Mesenchymal stem cell (in vitro differentiated cells and primary cell): ENCODE measurements around the gene NR4A1.

Source experiments
- DNase-seq: peaks from one replicate; pipeline ENCODE4 v3.0.0-alpha.2; 2013
- H2AFZ ChIP-seq: one replicate; pipeline ENCODE4 v1.6.1; 2013; ENCODE audit warnings: low read depth, mild to moderate bottlenecking, control low read depth, inconsistent platforms, low read length, moderate library complexity
- H2AK5ac ChIP-seq: 2 replicates; pipeline ENCODE4 v1.6.1; 2013; ENCODE audit warnings: low read length, moderate library complexity, mild to moderate bottlenecking, inconsistent platforms; ENCODE audit not compliant: severe bottlenecking
- H2BK120ac ChIP-seq: one replicate; pipeline ENCODE4 v1.6.1; 2013; ENCODE audit warnings: low read depth, mild to moderate bottlenecking, inconsistent platforms, low read length, moderate library complexity
- H2BK12ac ChIP-seq, 2 experiments: one replicate each; pipeline ENCODE4 v1.6.1; 2013; ENCODE audit warnings: inconsistent platforms in 2 of 2, low read length in 2 of 2, mild to moderate bottlenecking in 2 of 2, moderate library complexity in 2 of 2, control low read depth in 1 of 2
- H2BK15ac ChIP-seq: one replicate; pipeline ENCODE4 v1.6.1; 2013; ENCODE audit warnings: mild to moderate bottlenecking, low read depth, inconsistent platforms; ENCODE audit not compliant: poor library complexity, severe bottlenecking
- H2BK5ac ChIP-seq: 2 replicates; pipeline ENCODE4 v1.6.1; 2013; ENCODE audit warnings: low read depth, mild to moderate bottlenecking, low read length, control low read depth, inconsistent platforms; ENCODE audit not compliant: poor library complexity, severe bottlenecking
- H3K14ac ChIP-seq, 2 experiments: one replicate each; pipeline ENCODE4 v1.6.1; 2013; ENCODE audit warnings: inconsistent platforms in 2 of 2, low read length in 2 of 2, control low read depth in 1 of 2, mild to moderate bottlenecking in 1 of 2, moderate library complexity in 1 of 2
- H3K18ac ChIP-seq, 2 experiments: one replicate each; pipeline ENCODE4 v1.6.1; 2013; ENCODE audit warnings: inconsistent platforms in 2 of 2, low read length in 2 of 2, control low read depth in 1 of 2, low read depth in 1 of 2, mild to moderate bottlenecking in 1 of 2
- H3K23ac ChIP-seq, 2 experiments: one replicate each; pipeline ENCODE4 v1.6.1; 2013; ENCODE audit warnings: inconsistent platforms in 2 of 2, low read length in 2 of 2, mild to moderate bottlenecking in 2 of 2, moderate library complexity in 2 of 2, control low read depth in 1 of 2
- H3K27ac ChIP-seq: 2 replicates; pipeline ENCODE4 v1.5.1; 2013; ENCODE audit warnings: mild to moderate bottlenecking, moderate library complexity, low read length, control low read depth, inconsistent platforms; ENCODE audit not compliant: poor library complexity, severe bottlenecking
- H3K27me3 ChIP-seq, 2 experiments: 2 replicates each; pipeline versions ENCODE4 v1.6.1 to v1.7.0; 2013; ENCODE audit warnings: low read length in 2 of 2, mild to moderate bottlenecking in 2 of 2, moderate library complexity in 2 of 2, control low read depth in 1 of 2, inconsistent platforms in 1 of 2; ENCODE audit not compliant: control insufficient read depth in 1 of 2, insufficient read depth in 1 of 2
- H3K36me3 ChIP-seq, 2 experiments: 2 replicates each; pipeline versions ENCODE4 v1.6.1 to v1.7.0; 2013; ENCODE audit warnings: low read length in 2 of 2, control low read depth in 1 of 2, inconsistent platforms in 1 of 2, low read depth in 1 of 2, mild to moderate bottlenecking in 1 of 2; ENCODE audit not compliant: insufficient read depth in 2 of 2, control insufficient read depth in 1 of 2
- H3K4ac ChIP-seq, 2 experiments: one replicate each; pipeline ENCODE4 v1.6.1; 2013; ENCODE audit warnings: inconsistent platforms in 2 of 2, low read length in 2 of 2, mild to moderate bottlenecking in 2 of 2, moderate library complexity in 2 of 2, control low read depth in 1 of 2, low read depth in 1 of 2
- H3K4me1 ChIP-seq: 2 replicates; pipeline ENCODE4 v1.6.1; 2013; ENCODE audit warnings: low read depth, low read length, control low read depth; ENCODE audit not compliant: control insufficient read depth, insufficient read depth
- H3K4me2 ChIP-seq: 2 replicates; pipeline ENCODE4 v1.6.1; 2013; ENCODE audit warnings: low read length, mild to moderate bottlenecking, inconsistent platforms; ENCODE audit not compliant: poor library complexity, severe bottlenecking
- H3K4me3 ChIP-seq, 2 experiments: 2 replicates each; pipeline versions ENCODE4 v1.5.1 to v1.7.0; 2013; ENCODE audit warnings: low read length in 2 of 2, mild to moderate bottlenecking in 2 of 2, control low read depth in 1 of 2, low read depth in 1 of 2; ENCODE audit not compliant: insufficient read depth in 1 of 2
- H3K79me1 ChIP-seq: replicated peaks from 2 replicates; pipeline ENCODE4 v1.6.1; 2013; ENCODE audit warnings: mild to moderate bottlenecking, control low read depth, low read length, inconsistent platforms; ENCODE audit not compliant: poor library complexity, severe bottlenecking
- H3K9ac ChIP-seq: 2 replicates; pipeline ENCODE4 v1.7.0; 2013; ENCODE audit warnings: mild to moderate bottlenecking, low read length, moderate library complexity
- H3K9me3 ChIP-seq: 2 replicates; pipeline ENCODE4 v1.7.0; 2013; ENCODE audit warnings: mild to moderate bottlenecking, low read length; ENCODE audit not compliant: control insufficient read depth
- H4K8ac ChIP-seq: one replicate; pipeline ENCODE4 v1.6.1; 2013; ENCODE audit warnings: inconsistent platforms, mild to moderate bottlenecking, low read length, moderate library complexity
- H4K91ac ChIP-seq: one replicate; pipeline ENCODE4 v1.6.1; 2013; ENCODE audit warnings: mild to moderate bottlenecking, low read length, inconsistent platforms
- WGBS: methylation state at CpG from one replicate; pipeline ENCODE4 v1.1.7; 2013; ENCODE audit warnings: mixed read lengths; 5-methylcytosine and 5-hydroxymethylcytosine counted together

NR4A1 gene

GRCh38 chr12:52010152-52010622 is 41.1 kb upstream of the NR4A1 start:
- Histone ChIP-seq H3K9me3 (no peaks in the 10 kb centered on the region), H4K91ac (peak overlapping the region; percentile 99), H3K9ac (peak overlapping the region; percentile 85), H3K4me3 (peak overlapping the region in 1 of 2 experiments; percentile 68), H3K36me3 (peaks cover 29 to 32% of the 10 kb centered on the region in 2 experiments), H2BK5ac (peak overlapping the region; percentile 37), H3K18ac (peak overlapping the region; percentile 98 to 99), H3K14ac (peak overlapping the region in 1 of 2 experiments; percentile 70), H2BK15ac (peak overlapping the region; percentile 80), H2AK5ac (peak overlapping the region; percentile 70), H3K4me2 (peak overlapping the region; percentile 7), H3K23ac (peak overlapping the region; percentile 45 to 71), H2BK12ac (peak overlapping the region; percentile 85 to 96), H4K8ac (peak overlapping the region; percentile 93), H3K27ac (peak overlapping the region; percentile 87), H3K27me3 (peaks cover 3 to 8% of the 10 kb centered on the region in 2 experiments), H2AFZ (no peak overlapping the region), H2BK120ac (peak overlapping the region; percentile 74), H3K79me1 (peaks cover 10% of the 10 kb centered on the region), H3K4me1 (peaks cover 44% of the 10 kb centered on the region), H3K4ac (peak overlapping the region; percentile 93 to 97)
- WGBS = 5% methylated on average over 11 of the region's 11 CpGs
- peak; percentile 93 for DNase-seq

DNA sequence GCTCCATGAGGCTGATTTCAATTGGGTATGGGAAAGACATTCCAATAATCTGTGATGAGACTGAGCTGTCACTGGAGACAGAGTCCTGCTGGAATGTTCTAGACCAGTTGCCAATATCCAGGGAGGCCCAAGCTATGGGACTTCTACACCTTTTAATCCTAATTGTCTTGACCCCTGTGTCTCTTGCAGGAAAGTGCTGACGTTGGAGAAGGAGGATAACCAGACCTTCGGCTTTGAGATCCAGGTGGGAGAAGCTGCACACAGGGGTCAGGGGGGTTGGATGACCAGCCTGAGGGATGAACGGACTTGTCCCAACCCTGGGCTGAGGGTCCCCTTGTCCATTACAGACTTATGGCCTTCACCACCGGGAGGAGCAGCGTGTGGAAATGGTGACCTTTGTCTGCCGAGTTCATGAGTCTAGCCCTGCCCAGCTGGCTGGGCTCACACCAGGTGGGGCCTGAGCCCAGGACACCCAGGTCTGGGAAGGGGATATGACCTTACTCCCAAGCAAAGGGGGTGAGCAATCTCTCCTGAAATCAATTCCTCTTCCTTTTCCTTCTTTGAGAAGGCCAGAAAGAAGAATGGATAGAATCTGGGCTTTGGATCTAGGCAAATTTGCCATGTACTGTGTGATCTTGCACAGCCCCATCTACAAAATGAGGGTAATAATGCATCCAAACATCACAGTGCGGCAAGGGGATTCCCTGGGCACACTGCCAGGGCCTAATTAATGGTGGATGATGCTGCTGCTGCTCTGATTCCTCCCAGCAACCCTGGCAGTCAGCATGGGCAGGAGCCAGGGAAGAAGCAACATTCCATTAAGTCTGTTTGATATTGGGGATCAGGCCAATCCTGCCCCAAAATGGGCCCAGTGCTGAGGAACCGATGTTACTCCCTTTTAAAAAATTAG is 40.3 kb upstream of the NR4A1 start:
- no peak overlapping the region for H2AFZ ChIP-seq
- H4K91ac ChIP-seq = peak overlapping the region; percentile 89
- H3K27me3 ChIP-seq = peaks cover 2 to 5% of the 10 kb centered on the region in 2 experiments
- peak overlapping the region; percentile 93 to 97 for H3K4ac ChIP-seq
- no peaks in the 10 kb centered on the region for H3K9me3 ChIP-seq
- H2AK5ac ChIP-seq = peak overlapping the region; percentile 40
- H4K8ac ChIP-seq = peak overlapping the region; percentile 94
- H3K23ac ChIP-seq = peak overlapping the region in 1 of 2 experiments; percentile 86
- H3K79me1 ChIP-seq = peaks cover 10% of the 10 kb centered on the region
- peak overlapping the region in 1 of 2 experiments; percentile 80 for H3K14ac ChIP-seq
- H3K4me2 ChIP-seq = peak overlapping the region; percentile 7
- peak overlapping the region; percentile 85 to 96 for H2BK12ac ChIP-seq
- peaks cover 43% of the 10 kb centered on the region for H3K4me1 ChIP-seq
- H3K18ac ChIP-seq = peak overlapping the region; percentile 83 to 91
- WGBS = 78% methylated on average over 8 of the region's 8 CpGs
- peak overlapping the region; percentile 80 for H2BK15ac ChIP-seq
- H2BK5ac ChIP-seq = no peak overlapping the region
- peak overlapping the region; percentile 85 for H3K9ac ChIP-seq
- H3K4me3 ChIP-seq = peak overlapping the region in 1 of 2 experiments; percentile 68
- no peak for DNase-seq
- no peak overlapping the region for H2BK120ac ChIP-seq
- H3K27ac ChIP-seq = peak overlapping the region; percentile 71
- peaks cover 35 to 39% of the 10 kb centered on the region in 2 experiments for H3K36me3 ChIP-seq

- no peak overlapping the region for H4K8ac ChIP-seq
- H2AK5ac ChIP-seq = no peak overlapping the region
- H3K9me3 ChIP-seq = no peaks in the 10 kb centered on the region
- no peak overlapping the region for H3K27ac ChIP-seq
- no peak overlapping the region for H3K23ac ChIP-seq
- no peak overlapping the region for H2AFZ ChIP-seq
- no peaks in the 10 kb centered on the region for H3K27me3 ChIP-seq
- peaks cover 37% of the 10 kb centered on the region for H3K4me1 ChIP-seq
- peaks cover 10% of the 10 kb centered on the region for H3K79me1 ChIP-seq
- no peak overlapping the region for H3K4me3 ChIP-seq
- no peak overlapping the region for H3K14ac ChIP-seq
- H2BK15ac ChIP-seq = no peak overlapping the region
- H3K18ac ChIP-seq = no peak overlapping the region
- H4K91ac ChIP-seq = no peak overlapping the region
- H2BK120ac ChIP-seq = no peak overlapping the region
- no peak overlapping the region for H2BK12ac ChIP-seq
- no peak for DNase-seq
- WGBS = 94% methylated on average over 7 of the region's 8 CpGs
- peak overlapping the region; percentile 85 for H3K9ac ChIP-seq
- no peak overlapping the region for H3K4ac ChIP-seq
- H3K36me3 ChIP-seq = peaks cover 35 to 40% of the 10 kb centered on the region in 2 experiments
- H2BK5ac ChIP-seq = no peak overlapping the region
- H3K4me2 ChIP-seq = no peak overlapping the region
Measured at GRCh38 chr12:52011602-52012214, 39.5 kb upstream of the NR4A1 start.
